Measurements from ENCODE around the gene MAP7D1.

MAP7D1 gene

GRCh38 chr1:36128126-36128904 is 27.6 kb upstream of the MAP7D1 start:
- DNase-seq = no peak

DNA sequence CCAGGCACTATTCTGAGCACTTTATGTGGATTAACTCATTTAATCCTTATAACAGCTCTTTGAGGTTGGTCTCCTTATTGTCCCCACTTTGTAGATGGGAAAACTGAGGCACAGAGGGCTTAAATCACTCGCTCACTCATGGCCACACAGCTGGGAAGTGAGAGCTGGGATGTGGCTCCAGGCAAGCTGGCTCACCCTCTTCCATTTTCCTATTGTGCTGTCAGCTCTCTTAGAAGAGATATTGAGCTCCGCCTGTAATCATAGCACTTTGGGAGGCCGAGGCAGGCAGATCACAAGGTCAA is 27.1 kb upstream of the MAP7D1 start:
- DNase-seq = no peak

- DNase-seq = no peak
These were observed 23.9 kb upstream of the MAP7D1 start for GRCh38 chr1:36132029-36132428.

GRCh38 chr1:36133484-36133883 is 22.5 kb upstream of the MAP7D1 start:
- DNase-seq = peak; percentile 52 to 79

GRCh38 chr1:36134031-36134430 is 21.9 kb upstream of the MAP7D1 start:
- DNase-seq = no peak

GRCh38 chr1:36134505-36135329 is 21.2 kb upstream of the MAP7D1 start:
- peak in 1 of 2 experiments; percentile 53 for DNase-seq

DNA sequence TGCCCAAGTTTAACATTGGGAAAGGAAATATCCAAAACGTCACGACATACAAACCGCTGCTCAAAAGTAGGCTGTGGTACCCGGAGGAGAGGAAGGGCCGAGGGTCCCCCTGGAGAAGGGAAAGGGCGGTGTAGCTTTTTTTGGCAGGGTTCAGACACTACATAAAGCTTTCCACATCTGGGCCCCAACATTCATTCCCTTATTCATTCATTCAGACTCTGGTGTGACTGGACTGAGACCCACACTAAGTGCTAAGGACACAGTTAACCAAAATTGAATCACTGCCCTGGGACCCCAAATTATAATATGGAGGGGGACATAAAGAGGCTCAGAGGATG is 20.7 kb upstream of the MAP7D1 start:
- no peak for DNase-seq

- DNase-seq = no peak
These were observed 20.2 kb upstream of the MAP7D1 start for GRCh38 chr1:36135796-36136195.

DNA sequence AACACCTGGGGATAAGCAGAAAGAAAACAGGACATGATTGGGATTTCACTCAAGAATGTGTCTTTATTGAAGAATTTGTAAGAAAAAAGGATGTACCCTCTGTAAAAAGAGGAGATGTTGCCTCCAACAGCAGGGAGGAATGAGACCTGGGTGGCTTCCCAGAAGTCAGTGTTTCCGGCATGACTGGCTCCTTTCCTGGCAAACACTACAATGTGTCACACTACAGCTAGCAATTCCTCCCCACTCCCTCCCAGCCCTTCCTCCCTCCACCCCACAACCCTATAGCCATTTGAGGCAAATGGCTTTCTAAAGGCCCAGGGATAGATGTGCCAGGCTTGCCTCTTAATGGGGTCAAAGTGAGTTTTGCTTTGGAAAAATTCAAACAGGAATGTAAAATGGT is 19.4 kb upstream of the MAP7D1 start:
- DNase-seq = peak; percentile 75 to 87

DNA sequence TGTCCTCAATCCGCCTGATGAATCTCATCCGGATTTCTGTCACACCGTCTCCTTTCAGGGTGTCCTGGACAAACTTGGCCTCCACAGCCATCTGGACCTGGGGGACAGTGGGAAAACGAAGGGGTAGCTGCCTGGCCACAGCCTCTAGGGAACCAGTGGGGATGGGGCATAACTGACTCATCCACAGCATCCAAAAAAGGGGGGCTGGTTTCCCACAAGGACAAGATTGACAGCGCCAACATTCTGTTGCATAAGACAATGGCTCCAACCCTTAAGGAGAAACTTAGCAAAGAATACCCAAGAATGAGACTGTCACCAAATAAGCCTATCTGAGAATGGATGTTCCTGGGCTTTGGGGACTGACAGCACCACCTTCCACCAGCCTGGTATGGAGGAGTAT is 18.7 kb upstream of the MAP7D1 start:
- no peak for DNase-seq

DNA sequence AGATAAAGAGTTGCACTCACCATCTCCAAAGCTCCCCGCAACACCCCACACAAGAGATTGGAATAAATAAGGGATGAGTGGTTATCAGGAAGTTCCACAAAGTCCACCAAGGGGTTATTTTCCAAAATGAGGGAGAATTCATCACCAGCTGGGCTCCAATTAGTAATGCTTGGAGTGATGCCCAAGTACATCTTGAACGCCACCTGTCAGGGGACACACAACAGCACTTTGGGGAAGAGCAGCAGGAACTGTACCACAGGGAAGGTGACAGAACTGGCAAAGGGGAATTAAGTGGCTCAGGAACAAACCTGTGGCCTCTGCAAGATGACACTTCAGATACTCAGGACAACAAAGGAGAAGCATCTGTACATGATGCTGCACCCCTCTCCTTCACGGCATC is 18.2 kb upstream of the MAP7D1 start:
- peak; percentile 74 to 92 for DNase-seq

GRCh38 chr1:36139521-36139920 is 16.4 kb upstream of the MAP7D1 start:
- DNase-seq = peak in 1 of 2 experiments; percentile 72

DNA sequence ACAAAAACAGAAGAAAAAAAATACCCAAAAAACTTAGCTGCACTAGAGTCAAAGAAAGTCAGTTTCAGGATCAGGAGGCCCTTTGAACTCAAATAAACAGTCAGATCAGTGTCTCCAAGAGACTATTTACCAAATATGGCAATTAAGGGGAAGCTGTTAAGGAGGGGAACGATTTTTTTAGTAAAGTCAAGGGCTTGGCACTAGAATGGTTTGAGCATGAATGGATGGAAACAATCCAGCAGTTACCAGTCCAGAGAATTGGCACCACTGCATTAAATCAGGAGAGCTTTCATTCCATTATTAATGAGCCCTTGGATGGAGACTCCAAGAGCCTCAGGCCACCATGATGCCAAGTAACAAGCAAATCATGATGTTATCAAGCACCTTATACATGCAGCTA is 13.8 kb upstream of the MAP7D1 start:
- DNase-seq = peak; percentile 96 to 98

DNA sequence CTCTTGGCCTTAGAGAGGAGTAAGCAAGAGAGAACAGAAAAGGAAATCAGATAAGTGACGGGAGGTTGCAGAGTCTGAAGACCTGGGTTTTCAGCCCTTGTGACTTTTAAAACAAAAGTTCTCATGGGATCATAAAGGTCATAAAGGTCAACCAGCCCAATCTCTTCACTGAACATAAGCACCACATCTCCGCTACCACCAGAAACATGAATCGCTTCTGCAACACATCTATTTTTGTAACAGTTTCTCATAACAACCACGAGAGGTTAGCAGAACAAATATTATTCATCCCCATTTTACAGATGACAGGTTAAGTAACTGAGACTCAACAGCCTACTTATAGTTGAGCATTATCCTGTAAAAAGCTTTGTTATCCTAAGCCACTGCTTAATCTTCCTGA is 12.5 kb upstream of the MAP7D1 start:
- DNase-seq = no peak

DNA sequence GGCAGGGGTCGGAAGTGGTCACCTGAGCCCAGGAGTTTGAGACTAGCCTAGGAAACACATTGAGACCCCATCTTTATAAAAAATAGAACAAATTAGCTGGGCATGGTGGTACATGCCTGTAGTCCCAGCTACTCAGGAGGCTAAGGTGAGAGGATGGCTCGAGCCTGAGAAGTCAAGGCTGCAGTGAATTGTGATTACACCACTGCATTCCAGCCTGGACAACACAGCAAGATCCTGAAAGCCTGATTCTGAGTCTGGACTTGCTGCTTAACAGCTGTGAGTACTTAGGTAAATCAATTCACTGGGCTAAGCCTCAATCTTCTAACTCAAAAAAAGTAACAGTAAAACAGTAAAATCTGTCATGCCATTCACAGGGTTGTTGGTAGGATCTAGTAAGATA is 11.5 kb upstream of the MAP7D1 start:
- no peak for DNase-seq

DNA sequence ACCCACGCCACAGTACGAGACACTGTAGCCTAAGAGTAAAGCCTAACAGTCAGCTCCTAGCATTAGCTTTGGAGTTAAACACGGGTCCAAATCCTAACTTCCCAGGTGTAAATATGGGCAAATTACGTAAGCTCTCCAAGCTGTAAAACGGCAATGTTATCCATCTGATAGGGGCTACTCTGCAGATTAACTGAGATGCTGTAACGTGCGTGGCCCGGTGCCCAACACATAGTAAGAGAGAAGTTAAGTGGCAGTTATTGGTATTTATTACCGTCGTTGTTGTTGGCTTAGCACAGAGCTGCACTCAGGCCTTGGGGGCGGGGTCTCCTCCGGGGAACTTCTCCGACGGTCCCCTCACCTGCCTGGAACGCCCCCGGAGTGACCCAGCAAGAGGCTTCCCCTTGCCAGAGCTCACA is 7.1 kb upstream of the MAP7D1 start:
- DNase-seq = no peak

- DNase-seq = peak; percentile 99 to 100
These were observed 6.6 kb upstream of the MAP7D1 start, which contains the start of gene TRAPPC3 for GRCh38 chr1:36149237-36149972. TSS of gene TRAPPC3 (minus strand) at chr1:36149486. CDS start at chr1:36149378, 108 bp downstream.

- no peak for DNase-seq
These were observed 6.0 kb upstream of the MAP7D1 start for GRCh38 chr1:36149973-36150295.

DNA sequence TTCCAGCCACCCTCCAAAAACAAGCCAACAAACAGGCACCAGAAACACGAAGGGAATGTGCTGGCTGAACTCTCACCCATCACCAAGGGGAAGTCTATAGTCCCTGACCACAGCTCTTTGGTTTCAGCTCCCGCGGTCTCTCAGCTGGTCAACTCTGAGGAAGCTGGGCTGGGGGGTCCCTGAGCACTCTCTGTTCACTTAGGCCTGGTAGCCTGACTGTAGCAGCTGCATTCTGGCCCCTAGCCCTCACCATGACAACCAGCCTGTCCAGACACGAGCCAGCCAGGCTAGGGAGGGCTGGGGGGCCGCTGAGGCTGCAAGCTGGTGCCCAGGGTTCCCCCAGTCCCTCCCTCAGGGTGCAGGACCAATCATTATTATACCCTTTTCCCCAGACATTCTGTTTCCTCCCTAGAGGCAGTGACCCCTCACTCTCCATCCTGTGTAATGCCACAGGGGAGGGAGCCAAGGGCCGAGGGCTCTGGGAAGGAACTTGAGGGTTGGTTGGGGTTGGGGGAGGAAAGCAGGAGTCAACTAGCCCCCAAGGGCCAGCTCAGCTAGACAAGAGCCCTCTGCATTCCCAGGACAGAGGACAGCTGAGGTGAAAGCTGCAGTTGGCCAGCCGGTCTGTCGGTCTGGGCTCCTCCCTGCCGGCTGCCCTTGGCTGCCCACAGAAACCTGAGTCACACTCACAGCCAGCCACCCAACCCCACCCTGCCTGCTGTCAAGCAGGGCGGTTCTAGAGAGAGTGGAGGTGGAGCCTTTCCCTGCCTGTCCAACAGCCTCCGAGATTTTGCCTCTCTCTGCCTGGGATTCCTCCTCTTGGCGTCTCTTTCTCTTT is 5.4 kb upstream of the MAP7D1 start:
- DNase-seq = peak; percentile 92 to 95

DNA sequence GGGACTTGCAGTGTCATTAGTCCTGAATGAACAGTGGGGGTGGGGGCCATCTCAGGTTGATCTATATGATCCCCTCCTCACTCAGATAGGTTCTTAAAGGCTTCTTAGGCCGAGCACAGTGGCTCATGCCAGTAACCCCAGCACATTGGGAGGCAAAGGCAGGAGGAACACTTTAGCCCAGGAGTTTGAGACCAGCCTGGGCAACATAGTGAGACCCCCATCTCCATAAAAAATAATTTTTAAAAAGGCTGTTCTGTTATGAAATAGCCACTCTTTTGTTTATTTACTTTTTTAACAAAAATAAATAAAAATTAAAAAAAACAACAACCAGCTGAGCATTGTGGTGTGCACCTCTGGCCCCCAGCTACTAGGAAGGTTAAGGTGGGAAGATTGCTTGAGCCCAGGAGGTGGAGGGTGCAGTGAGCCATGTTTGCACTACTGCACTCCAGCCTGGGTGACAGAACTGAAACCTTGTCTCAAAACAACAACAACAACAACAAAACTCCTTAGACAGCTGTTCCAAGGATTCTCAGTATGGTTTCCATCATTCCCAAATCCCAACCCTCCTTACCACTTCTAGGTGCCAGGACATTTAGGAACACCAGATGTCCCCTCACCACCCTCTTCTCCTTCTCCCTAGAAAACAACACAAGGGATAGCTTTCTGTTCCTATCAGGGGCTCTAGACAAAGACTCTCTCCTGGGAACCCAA is 4.7 kb upstream of the MAP7D1 start:
- peak in 1 of 2 experiments; percentile 26 for DNase-seq

DNA sequence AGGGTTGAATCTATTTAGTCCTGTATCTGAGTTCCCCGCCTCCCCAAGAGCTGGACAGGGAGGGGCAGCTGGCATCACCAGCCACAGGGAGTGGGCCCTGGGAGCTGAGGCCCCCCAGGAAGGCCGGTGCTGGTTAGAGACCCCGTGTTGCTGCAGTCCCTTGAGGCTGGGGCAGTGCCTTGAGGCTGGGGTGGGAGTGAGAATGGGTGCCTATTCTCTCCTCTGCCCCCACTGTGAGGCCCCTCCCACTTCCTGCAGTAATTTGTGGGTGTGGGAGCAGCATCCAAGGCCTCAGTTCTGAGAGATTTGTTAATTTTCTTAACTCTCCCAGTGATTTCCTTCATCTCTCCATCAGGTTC is 4.1 kb upstream of the MAP7D1 start:
- DNase-seq = no peak

GRCh38 chr1:36153476-36153875 is 2.5 kb upstream of the MAP7D1 start:
- DNase-seq = no peak

All from NCI-H446 (cell line).